HEK293T (cell line): ENCODE measurements around the gene RNASE13.

Experiments
- CTCF ChIA-PET: fragments of 350-600 bp; formaldehyde crosslinking; extraction: SDS; loops from one replicate; lab custom pipeline; 2021; ENCODE audit warnings: antibody characterized with exemption, inconsistent platforms; lab: Yijun Ruan, JAX
- POLR2A ChIA-PET: fragments of 350-600 bp; formaldehyde crosslinking; extraction: SDS; loops from one replicate; lab custom pipeline; 2020; ENCODE audit warnings: antibody characterized with exemption, inconsistent platforms; lab: Yijun Ruan, JAX
- DNase-seq: peaks from one replicate; pipeline ENCODE4 v3.0.0; 2012; ENCODE audit warnings: mixed read lengths; ENCODE audit errors: extremely low spot score
- ARNT ChIP-seq: fragments of 450-650 bp; IDR thresholded peaks from 2 replicates; pipeline ENCODE4 v1.6.1; 2017; ENCODE audit warnings: mild to moderate bottlenecking
- BHLHE40 ChIP-seq: fragments of 450-650 bp; IDR thresholded peaks from 2 replicates; pipeline ENCODE4 v1.6.1; 2016; ENCODE audit warnings: mild to moderate bottlenecking, moderate library complexity, borderline replicate concordance
- CTBP1 ChIP-seq: fragments of 450-650 bp; IDR thresholded peaks from 2 replicates; pipeline ENCODE4 v1.6.1; 2016; ENCODE audit warnings: borderline replicate concordance
- ELF4 ChIP-seq: fragments of 450-650 bp; IDR thresholded peaks from 2 replicates; pipeline ENCODE4 v1.6.1; 2017; ENCODE audit warnings: antibody characterized with exemption
- FOXA1 ChIP-seq: fragments of 450-650 bp; IDR thresholded peaks from 2 replicates; pipeline ENCODE4 v1.6.1; 2016; ENCODE audit warnings: mild to moderate bottlenecking
- FOXK2 ChIP-seq: fragments of 450-650 bp; IDR thresholded peaks from 2 replicates; pipeline ENCODE4 v1.6.1; 2016; ENCODE audit warnings: mild to moderate bottlenecking
- FOXM1 ChIP-seq: fragments of 450-650 bp; IDR thresholded peaks from 2 replicates; pipeline ENCODE4 v1.6.1; 2017; ENCODE audit warnings: mild to moderate bottlenecking, borderline replicate concordance
- HDGF ChIP-seq: fragments of 450-650 bp; IDR thresholded peaks from 2 replicates; pipeline ENCODE4 v1.6.1; 2017; ENCODE audit warnings: antibody characterized with exemption, borderline replicate concordance
- L3MBTL2 ChIP-seq: fragments of 450-650 bp; conservative IDR thresholded peaks from 2 replicates; pipeline ENCODE4 v1.6.1; 2016; ENCODE audit warnings: mild to moderate bottlenecking
- LEF1 ChIP-seq: fragments of 450-650 bp; IDR thresholded peaks from 2 replicates; pipeline ENCODE4 v1.6.1; 2017; ENCODE audit warnings: mild to moderate bottlenecking, borderline replicate concordance
- NFRKB ChIP-seq: fragments of 450-650 bp; IDR thresholded peaks from 2 replicates; pipeline ENCODE4 v1.6.1; 2016; ENCODE audit warnings: mild to moderate bottlenecking, moderate library complexity
- SP1 ChIP-seq: fragments of 450-650 bp; IDR thresholded peaks from 2 replicates; pipeline ENCODE4 v1.6.1; 2017
- SUZ12 ChIP-seq: fragments of 450-650 bp; IDR thresholded peaks from 2 replicates; pipeline ENCODE4 v1.6.1; 2016; ENCODE audit warnings: mild to moderate bottlenecking
- TARDBP ChIP-seq: fragments of 450-650 bp; IDR thresholded peaks from 2 replicates; pipeline ENCODE4 v1.6.1; 2016
- ZNF384 ChIP-seq: fragments of 450-650 bp; IDR thresholded peaks from 2 replicates; pipeline ENCODE4 v1.6.1; 2016
- TF ChIP-seq, protein P1 (sequence below): fragments of 450-650 bp; IDR thresholded peaks from 2 replicates; pipeline ENCODE4 v1.6.1; 2016

RNASE13 gene

DNA sequence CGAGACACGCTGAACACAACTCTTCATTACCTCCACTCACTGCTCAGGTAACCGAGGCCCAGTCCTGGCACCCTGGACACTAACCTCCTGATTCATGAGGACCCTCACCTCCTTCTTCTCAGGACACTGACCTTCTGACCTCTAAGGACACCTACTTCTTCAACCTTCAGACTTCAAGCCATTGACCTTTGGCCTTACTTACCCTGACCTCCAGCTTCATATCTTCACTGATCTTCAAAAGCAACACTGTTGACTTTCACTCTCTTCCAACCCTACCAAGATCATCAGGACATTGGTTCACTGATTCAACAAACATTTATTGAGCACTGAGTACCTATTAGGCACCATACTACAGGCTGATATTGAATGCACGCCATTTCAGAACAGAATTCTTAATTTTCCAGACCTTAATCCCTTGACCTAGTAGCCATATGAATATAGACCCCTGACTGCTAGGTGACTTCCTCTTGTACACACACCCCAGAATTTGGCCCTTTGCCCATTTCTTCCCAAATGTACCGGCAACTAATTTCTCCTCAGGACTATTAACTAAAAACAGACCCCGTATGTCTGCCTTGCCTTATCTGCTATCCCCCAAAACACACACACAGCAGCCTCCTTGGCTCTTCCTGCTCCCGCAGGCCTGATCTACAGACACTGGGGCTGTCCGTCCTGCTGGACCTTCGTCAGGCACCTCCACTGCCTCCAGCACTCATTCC, 41.3 kb upstream of the RNASE13 start:
- CTCF ChIA-PET, result no interaction called here

DNA sequence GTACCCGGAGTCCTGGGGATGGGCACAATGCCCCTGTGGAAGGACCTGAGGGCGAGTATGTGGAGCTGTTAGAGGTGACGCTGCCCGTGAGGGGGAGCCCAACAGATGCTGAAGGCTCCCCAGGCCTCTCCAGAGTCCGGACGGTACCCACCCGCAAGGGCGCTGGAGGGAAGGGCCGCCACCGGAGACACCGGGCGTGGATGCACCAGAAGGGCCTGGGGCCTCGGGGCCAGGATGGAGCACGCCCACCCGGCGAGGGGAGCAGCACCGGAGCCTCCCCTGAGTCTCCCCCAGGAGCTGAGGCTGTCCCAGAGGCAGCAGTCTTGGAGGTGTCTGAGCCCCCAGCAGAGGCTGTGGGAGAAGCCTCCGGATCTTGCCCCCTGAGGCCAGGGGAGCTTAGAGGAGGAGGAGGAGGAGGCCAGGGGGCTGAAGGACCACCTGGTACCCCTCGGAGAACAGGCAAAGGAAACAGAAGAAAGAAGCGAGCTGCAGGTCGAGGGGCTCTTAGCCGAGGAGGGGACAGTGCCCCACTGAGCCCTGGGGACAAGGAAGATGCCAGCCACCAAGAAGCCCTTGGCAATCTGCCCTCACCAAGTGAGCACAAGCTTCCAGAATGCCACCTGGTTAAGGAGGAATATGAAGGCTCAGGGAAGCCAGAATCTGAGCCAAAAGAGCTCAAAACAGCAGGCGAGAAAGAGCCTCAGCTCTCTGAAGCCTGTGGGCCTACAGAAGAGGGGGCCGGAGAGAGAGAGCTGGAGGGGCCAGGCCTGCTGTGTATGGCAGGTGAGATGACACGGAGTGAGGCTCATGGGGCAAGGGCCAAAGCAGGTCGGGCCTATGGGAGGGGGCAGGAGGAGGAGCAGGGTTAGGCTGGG, 40.0 kb upstream of the RNASE13 start:
- CTCF ChIA-PET, result interaction anchor here (1.5 kb wide), 1 partner anchor 18 kb away, joined by 6 read pairs; no protein-coding TSS in a partner anchor
- POLR2A ChIA-PET, result interaction anchor here (1.1 kb wide), 1 partner anchor 23 kb away, joined by 3 read pairs; no protein-coding TSS in a partner anchor
- no peak for TF ChIP-seq TARDBP
- TF ChIP-seq NFRKB, result no peak
- no peak for TF ChIP-seq SP1
- TF ChIP-seq, protein P1, sequence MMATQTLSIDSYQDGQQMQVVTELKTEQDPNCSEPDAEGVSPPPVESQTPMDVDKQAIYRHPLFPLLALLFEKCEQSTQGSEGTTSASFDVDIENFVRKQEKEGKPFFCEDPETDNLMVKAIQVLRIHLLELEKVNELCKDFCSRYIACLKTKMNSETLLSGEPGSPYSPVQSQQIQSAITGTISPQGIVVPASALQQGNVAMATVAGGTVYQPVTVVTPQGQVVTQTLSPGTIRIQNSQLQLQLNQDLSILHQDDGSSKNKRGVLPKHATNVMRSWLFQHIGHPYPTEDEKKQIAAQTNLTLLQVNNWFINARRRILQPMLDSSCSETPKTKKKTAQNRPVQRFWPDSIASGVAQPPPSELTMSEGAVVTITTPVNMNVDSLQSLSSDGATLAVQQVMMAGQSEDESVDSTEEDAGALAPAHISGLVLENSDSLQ, result no peak
- no peak for TF ChIP-seq FOXK2
- TF ChIP-seq BHLHE40, result no peak
- TF ChIP-seq FOXA1, result no peak
- TF ChIP-seq SUZ12, result no peak
- TF ChIP-seq ARNT, result no peak
- no peak for TF ChIP-seq CTBP1
- TF ChIP-seq HDGF, result no peak
- TF ChIP-seq ELF4, result no peak
- no peak for TF ChIP-seq L3MBTL2
- TF ChIP-seq ZNF384, result no peak
- TF ChIP-seq LEF1, result no peak
- TF ChIP-seq FOXM1, result no peak
- no peak for DNase-seq

More for the DNA sequence above, 41.3 kb upstream of the RNASE13 start:
- TF ChIP-seq ELF4, result no peak
- TF ChIP-seq L3MBTL2, result no peak
- POLR2A ChIA-PET, result no interaction called here
- DNase-seq, result no peak

DNA sequence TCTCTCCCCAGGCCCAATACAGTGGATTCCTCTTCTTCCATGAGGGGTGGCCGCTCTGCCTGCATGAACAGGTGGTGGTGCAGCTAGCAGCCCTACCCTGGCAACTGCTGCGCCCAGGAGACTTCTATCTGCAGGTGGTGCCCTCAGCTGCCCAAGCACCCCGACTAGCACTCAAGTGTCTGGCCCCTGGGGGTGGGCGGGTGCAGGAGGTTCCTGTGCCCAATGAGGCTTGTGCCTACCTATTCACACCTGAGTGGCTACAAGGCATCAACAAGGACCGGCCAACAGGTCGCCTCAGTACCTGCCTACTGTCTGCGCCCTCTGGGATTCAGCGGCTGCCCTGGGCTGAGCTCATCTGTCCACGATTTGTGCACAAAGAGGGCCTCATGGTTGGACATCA, 39.3 kb upstream of the RNASE13 start:
- POLR2A ChIA-PET, result interaction anchor here (1.1 kb wide), 1 partner anchor 23 kb away, joined by 3 read pairs; no protein-coding TSS in a partner anchor
- CTCF ChIA-PET, result interaction anchor here (1.2 to 1.5 kb wide), 2 partner anchors 19 kb away, joined by 6 read pairs; no protein-coding TSS in a partner anchor
- no peak for DNase-seq
- TF ChIP-seq LEF1 (no peak), NFRKB (no peak), FOXM1 (no peak), SUZ12 (no peak), ARNT (no peak), FOXK2 (no peak), CTBP1 (no peak), BHLHE40 (no peak), ZNF384 (no peak)
- TF ChIP-seq, protein P1, result no peak

DNA sequence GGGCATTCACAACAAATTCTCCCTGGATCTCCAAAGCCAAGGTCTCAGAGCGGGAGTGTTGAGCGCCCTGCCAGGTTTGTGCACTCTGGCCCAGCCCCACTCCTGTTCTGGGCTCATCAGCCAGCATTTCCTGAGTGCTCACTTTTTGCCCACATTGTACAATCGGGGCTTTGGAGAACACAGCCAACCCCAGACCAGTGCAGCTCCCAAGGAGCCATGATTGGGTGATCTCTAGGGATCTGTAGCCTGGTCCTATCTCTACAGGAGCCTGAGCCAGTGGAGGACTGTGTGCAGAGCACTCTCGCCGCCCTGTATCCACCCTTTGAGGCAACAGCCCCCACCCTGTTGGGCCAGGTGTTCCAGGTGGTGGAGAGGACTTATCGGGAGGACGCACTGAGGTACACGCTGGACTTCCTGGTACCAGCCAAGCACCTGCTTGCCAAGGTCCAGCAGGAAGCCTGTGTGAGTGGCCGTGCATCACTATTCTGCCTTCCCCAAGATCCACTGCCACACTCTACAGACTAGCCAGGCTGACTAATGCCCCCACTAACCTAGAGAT, 38.3 kb upstream of the RNASE13 start:
- DNase-seq, result no peak
- TF ChIP-seq, protein P1, result no peak
- CTCF ChIA-PET, result interaction anchor here (0.5 to 3.0 kb wide), 4 partner anchors 17 to 1801 kb away, joined by 4 to 42 read pairs (median 16); no protein-coding TSS in a partner anchor
- POLR2A ChIA-PET, result interaction anchor here (0.9 to 3.7 kb wide), 5 partner anchors 9 to 48 kb away, joined by 3 to 72 read pairs (median 27); partner anchors contain the start of genes NDRG2 and TMEM253

DNA sequence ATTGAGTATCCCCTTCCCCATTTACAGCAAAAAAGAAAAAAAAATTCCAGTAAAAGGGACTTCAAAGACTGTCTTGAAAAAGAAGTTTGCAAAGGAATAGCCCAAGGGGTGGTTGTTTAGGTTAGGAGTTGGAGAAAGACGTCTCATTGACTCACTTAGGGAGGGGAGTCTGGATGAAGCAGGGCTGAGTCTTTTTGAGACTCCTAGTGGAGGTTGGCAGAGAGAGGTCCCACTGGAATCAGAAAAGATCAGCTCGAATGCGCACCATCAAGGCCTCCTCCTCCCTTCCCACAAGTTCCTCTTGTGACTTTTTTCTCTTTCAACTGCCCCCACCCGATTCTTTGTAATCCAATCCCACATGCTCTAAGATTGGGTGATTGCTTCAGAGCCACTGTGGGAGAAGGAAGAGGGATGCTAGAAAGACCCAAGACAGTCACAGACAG, 37.4 kb upstream of the RNASE13 start:
- TF ChIP-seq, protein P1, result no peak
- TF ChIP-seq LEF1, result no peak
- DNase-seq, result no peak

More for the DNA sequence above, 37.4 kb upstream of the RNASE13 start:
- ChIA-PET CTCF (interaction anchor here (0.5 to 3.0 kb wide), 10 partner anchors 15 to 1801 kb away, joined by 3 to 42 read pairs (median 8); no protein-coding TSS in a partner anchor), POLR2A (interaction anchor here (0.9 to 3.7 kb wide), 14 partner anchors 9 to 74 kb away, joined by 3 to 72 read pairs (median 8); partner anchors contain the start of genes NDRG2, TMEM253 and ZNF219)
